Heart right ventricle (tissue), 16 donors: ENCODE measurements around the gene C3orf49. TPM values are rescaled to one million over a fixed set of nuclear protein-coding genes. Genes with fewer than 3 reads are reported as not detected.

Experiments
- ATAC-seq, 8 donors: fragments of 200-7000 bp; cut with Tn5 transposase; one replicate each; pipeline ENCODE4 v1.9.1; 2020; ENCODE audit warnings: mild to moderate bottlenecking in 8 of 8, moderate library complexity in 8 of 8, moderate number of reproducible peaks in 1 of 8
- DNase-seq, 2 donors: peaks; one replicate each; pipeline ENCODE4 v3.0.0-alpha.2; 2020
- H3K27ac ChIP-seq, 10 donors: fragments of 200-600 bp; sonication (generic) in 2 of 10; one replicate each; pipeline versions ENCODE4 v1.5.0 to v1.8.0; 2020 to 2022; ENCODE audit warnings: mild to moderate bottlenecking in 3 of 10
- H3K27me3 ChIP-seq, 7 donors: fragments of 200-600 bp; one replicate each; pipeline ENCODE4 v1.8.0; 2021 to 2022; ENCODE audit warnings: mild to moderate bottlenecking in 2 of 7
- H3K36me3 ChIP-seq, 9 donors: fragments of 200-600 bp; sonication (generic) in 1 of 9; one replicate each; pipeline versions ENCODE4 v1.5.0 to v1.8.0; 2020 to 2022; ENCODE audit warnings: mild to moderate bottlenecking in 2 of 9
- H3K4me1 ChIP-seq, 9 donors: fragments of 200-600 bp; sonication (generic) in 1 of 9; one replicate each; pipeline versions ENCODE4 v1.5.0 to v1.8.0; 2020 to 2022; ENCODE audit warnings: mild to moderate bottlenecking in 4 of 9
- H3K4me3 ChIP-seq, 10 donors: fragments of 200-600 bp; sonication (generic) in 2 of 10; one replicate each; pipeline versions ENCODE4 v1.5.0 to v1.8.0; 2020 to 2022; ENCODE audit warnings: mild to moderate bottlenecking in 7 of 10, moderate library complexity in 2 of 10
- H3K9me3 ChIP-seq, 11 donors: fragments of 200-600 bp in 10 of 11; sonication (generic) in 2 of 11; one replicate each; pipeline versions ENCODE4 v1.5.0 to v1.8.0; 2013 to 2022; ENCODE audit warnings: mild to moderate bottlenecking in 2 of 11, control low read depth in 1 of 11, moderate library complexity in 1 of 11
- CTCF ChIP-seq, 9 donors: fragments of 200-600 bp; sonication (generic) in 2 of 9; IDR thresholded peaks; one replicate each; pipeline versions ENCODE4 v1.5.0 to v1.8.0; 2021 to 2022; ENCODE audit warnings: antibody characterized with exemption in 9 of 9, mild to moderate bottlenecking in 5 of 9, moderate library complexity in 1 of 9
- WGBS, 2 donors: extraction: QIAGEN DNeasy Blood & Tissue Kit; methylation state at CpG; one replicate each; pipeline ENCODE4 v1.1.7; 2013; ENCODE audit warnings: inconsistent platforms in 1 of 2; 5-methylcytosine and 5-hydroxymethylcytosine counted together
- intact Hi-C, 10 donors: fragments of 100-400 bp; cut with DNase I; formaldehyde crosslinking; loops; one replicate each; pipeline versions ENCODE4 v1.11.1 to v1.14.2; 2022
- polyA plus RNA-seq, 2 donors: library from polyadenylated mRNA; stranded (reverse); fragments of 200-250 nt; gene quantifications; one replicate each; pipeline ENCODE4 v1.2.3, GENCODE V29; 2013
- total RNA-seq, 10 donors: library from RNA; stranded (reverse); fragmentation: NEBNext Ultra II Directional in 3 of 10; extraction: Animal tissue kit (Norgen Biotek cat#: 25700) in 3 of 10; gene quantifications; one replicate each; pipeline versions ENCODE4 v1.2.1 to v1.2.4, GENCODE V29; 2021 to 2023
- donor health status: Arrhythmogenic right ventricular cardiomyopathy.
- donor health status: ischemic (EF 13 %, LVEDD 7.1; RV severe dilation, severe dysfunction).
- donor health status: healthy with polysubstance abuse.
- donor health status: DM: no; HTN: yes; CAD: no.
- donor health status: DM: no; HTN: no; CAD: no.
- donor health status: ischemic (EF 25% LVEDD 6.9; RV normal size, moderate dysfunction).
- donor health status: ischemic (EF 25% LVEDD 5.7; RV mildly dilated, moderate dysfunction).
- donor health status: healthy.
- donor health status: DM: yes; HTN: yes; CAD: no.
- donor health status: Ischemic cardiomyopathy.
- donor health status: ischemic (EF 35%, LVEDD 5.7; RV mildly dilated, moderate dysfunction).
- donor health status: nonischemic (EF 11% LVEDD 7.7; RV severe dilation, severe dysfunction).
- donor health status: DM: yes; HTN: yes; CAD: no.
- donor health status: PGD.
- donor health status: ischemic (EF 29% LVEDD 5.4; RV normal size, mild dysfunction).
- donor health status: nonischemic (EF 23%, LVEDD 6.1; RV moderate dilation, normal function).

C3orf49 gene
- total and polyA plus RNA-seq, 12 donors: not detected

GRCh38 chr3:63870615-63871005 lies 51.5 kb downstream of the C3orf49 start:
- intact Hi-C loops: loop anchor here in 1 of 10 donors (5.0 kb wide), 1 partner anchor 37 kb away; no protein-coding TSS in a partner anchor
- no peaks in the 10 kb centered on the region for H3K27me3 ChIP-seq
- no peak overlapping the region for H3K4me3 ChIP-seq
- peaks cover 0 to 16% (median 0%) of the 10 kb centered on the region in 9 donors for H3K36me3 ChIP-seq
- peaks cover 0 to 41% (median 2%) of the 10 kb centered on the region in 9 donors for H3K4me1 ChIP-seq
- no peak for TF ChIP-seq CTCF (IDR thresholded peaks at IDR 0.05)
- WGBS, 2 donors: 56 to 59% methylated on average over 2 of the region's 2 CpGs
- no peak overlapping the region for H3K27ac ChIP-seq
- H3K9me3 ChIP-seq: no peaks in the 10 kb centered on the region
- no peak for DNase-seq
- no peak for ATAC-seq

- Histone ChIP-seq H3K27me3 (no peaks in the 10 kb centered on the region), H3K9me3 (no peaks in the 10 kb centered on the region), H3K27ac (no peak overlapping the region), H3K36me3 (peaks cover 0 to 2% (median 0%) of the 10 kb centered on the region in 9 donors), H3K4me1 (peaks cover 0 to 44% (median 17%) of the 10 kb centered on the region in 9 donors), H3K4me3 (no peak overlapping the region)
- WGBS, 2 donors: 94 to 100% methylated on average over 2 of the region's 2 CpGs
- DNase-seq (no peak), ATAC-seq (no peak)
- intact Hi-C loops: loop anchor here in 1 of 10 donors (5.0 kb wide), 1 partner anchor 35 kb away; no protein-coding TSS in a partner anchor
- TF ChIP-seq CTCF (IDR thresholded peaks at IDR 0.05): no peak
Measured at GRCh38 chr3:63872135-63872924, 53.2 kb downstream of the C3orf49 start.

DNA sequence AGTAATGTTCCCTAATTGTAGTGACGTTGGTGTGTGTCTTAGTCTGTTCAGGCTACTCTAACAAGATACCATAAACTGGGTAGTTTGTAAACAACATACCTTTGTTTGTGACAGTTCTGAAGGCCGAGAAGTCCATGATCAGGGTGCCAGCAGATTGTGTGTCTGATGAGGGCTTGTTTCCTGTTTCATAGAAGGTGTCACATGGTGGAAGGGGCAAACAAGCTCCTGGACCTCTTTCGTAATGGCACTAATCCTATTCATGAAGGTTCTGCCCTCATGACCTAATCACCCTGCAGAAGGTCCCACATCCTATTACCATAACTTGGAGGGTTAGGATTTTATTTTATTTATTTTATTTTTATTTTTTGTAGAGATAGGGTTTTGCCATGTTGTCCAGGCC lies 55.7 kb downstream of the C3orf49 start:
- H3K27me3 ChIP-seq: no peaks in the 10 kb centered on the region
- H3K4me1 ChIP-seq: peaks cover 0 to 61% (median 29%) of the 10 kb centered on the region in 9 donors
- H3K4me3 ChIP-seq: no peak overlapping the region
- intact Hi-C loops: loop anchor here in 1 of 10 donors (5.0 kb wide), 1 partner anchor 33 kb away; no protein-coding TSS in a partner anchor
- no peaks in the 10 kb centered on the region for H3K9me3 ChIP-seq
- TF ChIP-seq CTCF (IDR thresholded peaks at IDR 0.05): no peak
- H3K27ac ChIP-seq: no peak overlapping the region
- DNase-seq (no peak), ATAC-seq (no peak)
- 90 to 91% methylated on average over 3 of the region's 3 CpGs for WGBS, 2 donors
- no peaks in the 10 kb centered on the region for H3K36me3 ChIP-seq

DNA sequence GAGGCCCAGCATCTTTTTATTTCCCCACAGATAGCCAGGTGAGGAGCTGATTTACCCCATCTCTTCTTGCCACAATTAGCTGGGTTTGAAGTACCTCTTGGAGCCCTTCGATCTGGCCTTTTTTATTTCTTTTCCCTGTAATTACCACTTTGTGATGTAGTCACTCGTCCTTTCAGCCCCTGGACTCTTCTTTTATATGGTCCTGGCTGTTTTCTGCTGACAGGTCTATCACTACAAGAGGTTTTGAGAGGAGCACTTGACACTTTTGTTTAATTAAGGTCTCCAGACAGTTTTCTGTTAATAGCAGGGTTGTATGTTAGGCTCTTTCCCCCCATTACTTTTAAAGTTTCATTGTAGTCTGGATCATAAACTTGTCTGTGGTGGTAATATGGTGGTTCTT lies 56.4 kb downstream of the C3orf49 start:
- H3K4me1 ChIP-seq: peaks cover 0 to 55% (median 29%) of the 10 kb centered on the region in 9 donors
- no peaks in the 10 kb centered on the region for H3K9me3 ChIP-seq
- H3K4me3 ChIP-seq: no peak overlapping the region
- DNase-seq (no peak), ATAC-seq (no peak)
- H3K27ac ChIP-seq: no peak overlapping the region
- TF ChIP-seq CTCF (IDR thresholded peaks at IDR 0.05): no peak
- H3K36me3 ChIP-seq: no peaks in the 10 kb centered on the region
- intact Hi-C loops: no loop called here
- 65 to 77% methylated on average over 2 of the region's 2 CpGs for WGBS, 2 donors
- no peaks in the 10 kb centered on the region for H3K27me3 ChIP-seq
